ENCODE results near the gene ARF5.

DNA sequence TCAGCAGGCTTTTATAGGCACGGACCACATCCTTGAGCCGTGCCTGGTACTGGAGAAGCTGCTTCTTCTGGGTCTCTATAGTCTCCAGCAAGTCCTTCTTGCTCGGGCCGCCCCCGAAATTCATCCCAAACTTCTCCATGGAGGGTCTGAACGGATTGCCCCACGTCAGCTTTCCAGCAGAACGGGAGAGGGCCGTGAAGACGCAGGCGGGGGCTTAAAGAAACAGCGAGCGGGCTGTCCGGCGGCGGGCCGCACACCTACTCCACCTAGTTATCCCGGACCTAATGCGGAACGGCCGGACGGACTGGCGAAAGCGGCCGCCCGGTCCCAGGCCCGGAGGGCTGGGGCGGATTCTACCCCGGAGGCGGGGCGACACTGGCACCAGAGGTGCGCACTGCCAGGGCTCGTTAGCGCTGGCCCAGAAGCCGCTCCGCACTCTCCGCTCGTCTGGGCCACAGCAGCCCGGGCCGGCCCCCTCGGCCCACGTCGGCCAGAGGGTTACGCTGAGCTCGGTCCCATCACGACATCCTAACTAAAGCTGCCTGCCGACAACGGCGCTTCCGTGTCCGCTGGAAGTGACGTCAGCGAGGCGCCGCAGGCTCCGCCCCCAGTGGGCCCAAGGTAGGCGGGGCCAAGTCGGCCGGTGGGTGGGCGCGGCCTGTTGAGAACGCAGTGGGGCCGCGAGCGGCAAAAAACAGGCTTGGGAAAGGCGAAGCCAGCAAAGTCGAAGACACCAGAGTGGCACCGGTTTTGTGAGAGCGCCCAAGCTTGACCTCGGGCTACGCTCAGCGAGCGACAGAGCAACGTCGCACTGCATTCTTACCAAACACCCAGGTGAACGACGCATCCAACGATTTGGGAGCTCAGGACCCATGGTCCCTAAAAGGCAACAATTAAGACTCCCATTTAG lies 2.9 kb upstream of the ARF5 start, which contains the start of gene GCC1:
- TF ChIP-seq, protein P1, sequence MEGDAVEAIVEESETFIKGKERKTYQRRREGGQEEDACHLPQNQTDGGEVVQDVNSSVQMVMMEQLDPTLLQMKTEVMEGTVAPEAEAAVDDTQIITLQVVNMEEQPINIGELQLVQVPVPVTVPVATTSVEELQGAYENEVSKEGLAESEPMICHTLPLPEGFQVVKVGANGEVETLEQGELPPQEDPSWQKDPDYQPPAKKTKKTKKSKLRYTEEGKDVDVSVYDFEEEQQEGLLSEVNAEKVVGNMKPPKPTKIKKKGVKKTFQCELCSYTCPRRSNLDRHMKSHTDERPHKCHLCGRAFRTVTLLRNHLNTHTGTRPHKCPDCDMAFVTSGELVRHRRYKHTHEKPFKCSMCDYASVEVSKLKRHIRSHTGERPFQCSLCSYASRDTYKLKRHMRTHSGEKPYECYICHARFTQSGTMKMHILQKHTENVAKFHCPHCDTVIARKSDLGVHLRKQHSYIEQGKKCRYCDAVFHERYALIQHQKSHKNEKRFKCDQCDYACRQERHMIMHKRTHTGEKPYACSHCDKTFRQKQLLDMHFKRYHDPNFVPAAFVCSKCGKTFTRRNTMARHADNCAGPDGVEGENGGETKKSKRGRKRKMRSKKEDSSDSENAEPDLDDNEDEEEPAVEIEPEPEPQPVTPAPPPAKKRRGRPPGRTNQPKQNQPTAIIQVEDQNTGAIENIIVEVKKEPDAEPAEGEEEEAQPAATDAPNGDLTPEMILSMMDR (IDR thresholded peaks at IDR 0.05) = no peak
- peak in 1 of 2 donors; percentile 95 for TF ChIP-seq POLR2A (IDR thresholded peaks at IDR 0.05)
